ENCODE measurements around the gene NCKAP5. TPM values are rescaled to one million over a fixed set of nuclear protein-coding genes. Genes with fewer than 3 reads are reported as not detected.

Gene NCKAP5
- total RNA-seq, 3 donors from 2014 or later = 1.9 to 6.3 (median 2.3) TPM

- no peaks in the 10 kb centered on the region for H3K9me3 ChIP-seq
- ATAC-seq (no peak), DNase-seq (no peak)
- no peaks in the 10 kb centered on the region for H3K4me1 ChIP-seq (ENCODE audit: low read depth)
- intact Hi-C loops (cut with DNase I, micrococcal nuclease) = no loop called here
- H3K36me3 ChIP-seq (ENCODE audit: low read depth) = no peaks in the 10 kb centered on the region
- no peak overlapping the region for H3K4me3 ChIP-seq
- no peak for TF ChIP-seq CTCF (IDR thresholded peaks at IDR 0.05)
Measured at GRCh38 chr2:133588144-133588543, 19.9 kb upstream of the NCKAP5 start.

- TF ChIP-seq CTCF (IDR thresholded peaks at IDR 0.05) = no peak
- no peaks in the 10 kb centered on the region for H3K9me3 ChIP-seq
- H3K36me3 ChIP-seq (ENCODE audit: low read depth) = no peaks in the 10 kb centered on the region
- H3K4me1 ChIP-seq (ENCODE audit: low read depth) = no peaks in the 10 kb centered on the region
- DNase-seq (no peak), ATAC-seq (no peak)
- intact Hi-C loops (cut with DNase I, micrococcal nuclease) = no loop called here
- H3K4me3 ChIP-seq = no peak overlapping the region
Measured at GRCh38 chr2:133586978-133587377, 18.7 kb upstream of the NCKAP5 start.

GRCh38 chr2:133581010-133581760 is 12.9 kb upstream of the NCKAP5 start:
- TF ChIP-seq CTCF (IDR thresholded peaks at IDR 0.05) = no peak
- peak; percentile 22 for ATAC-seq
- intact Hi-C loops (cut with DNase I, micrococcal nuclease) = no loop called here
- no peaks in the 10 kb centered on the region for H3K9me3 ChIP-seq
- H3K4me1 ChIP-seq (ENCODE audit: low read depth) = no peaks in the 10 kb centered on the region
- H3K4me3 ChIP-seq = no peak overlapping the region
- no peaks in the 10 kb centered on the region for H3K36me3 ChIP-seq (ENCODE audit: low read depth)
- DNase-seq = no peak

GRCh38 chr2:133579274-133579673 is 11.0 kb upstream of the NCKAP5 start:
- Histone ChIP-seq H3K4me3 (no peak overlapping the region), H3K9me3 (no peaks in the 10 kb centered on the region), H3K4me1 (ENCODE audit: low read depth) (no peaks in the 10 kb centered on the region), H3K36me3 (ENCODE audit: low read depth) (no peaks in the 10 kb centered on the region)
- intact Hi-C loops (cut with DNase I, micrococcal nuclease) = no loop called here
- ATAC-seq (peak; percentile 79), DNase-seq (peak in 2 of 3 donors; percentile 61 to 63)
- no peak for TF ChIP-seq CTCF (IDR thresholded peaks at IDR 0.05)

GRCh38 chr2:133576714-133577113 is 8.5 kb upstream of the NCKAP5 start:
- H3K36me3 ChIP-seq (ENCODE audit: low read depth) = no peaks in the 10 kb centered on the region
- DNase-seq (peak in 1 of 3 donors; percentile 53), ATAC-seq (peak; percentile 80)
- TF ChIP-seq CTCF (IDR thresholded peaks at IDR 0.05) = no peak
- H3K4me3 ChIP-seq = no peak overlapping the region
- no peaks in the 10 kb centered on the region for H3K9me3 ChIP-seq
- H3K4me1 ChIP-seq (ENCODE audit: low read depth) = no peaks in the 10 kb centered on the region
- intact Hi-C loops (cut with DNase I, micrococcal nuclease) = no loop called here
